ENCODE data around the gene MAEL.

DNA sequence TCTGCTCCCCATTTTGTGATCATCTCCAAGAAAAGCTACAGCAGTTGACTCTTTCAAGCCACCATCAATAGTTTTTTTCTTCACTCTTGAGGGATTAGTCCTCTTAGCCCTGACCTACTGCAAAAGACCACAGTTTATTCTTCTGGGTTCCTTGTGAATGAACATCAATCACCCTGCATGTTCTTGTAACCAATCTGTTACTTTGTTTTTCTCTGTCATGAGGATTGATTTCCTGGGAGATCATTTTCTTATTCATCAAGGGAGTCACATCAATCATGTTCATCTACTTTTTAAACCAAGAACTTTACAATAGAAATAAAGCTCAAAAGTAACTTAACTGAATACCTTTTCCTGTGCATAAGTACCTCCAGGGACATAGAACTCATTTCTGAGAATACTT is 35.6 kb upstream of the MAEL start:
- TF ChIP-seq CTCF (IDR thresholded peaks at IDR 0.05; ENCODE audit: poor library complexity, severe bottlenecking) (no peak), EP300 (conservative IDR thresholded peaks at IDR 0.05; ENCODE audit: poor library complexity, severe bottlenecking) (no peak), TAF1 (IDR thresholded peaks at IDR 0.05; ENCODE audit: low read depth) (no peak), RAD21 (conservative IDR thresholded peaks at IDR 0.05) (no peak), MXI1 (conservative IDR thresholded peaks at IDR 0.05; ENCODE audit: poor library complexity, severe bottlenecking) (no peak), POLR2AphosphoS5 (IDR thresholded peaks at IDR 0.05) (no peak), EZH2 (IDR thresholded peaks at IDR 0.05; ENCODE audit: borderline replicate concordance, insufficient read depth, low read length, poor library complexity, severe bottlenecking) (no peak)

All from neural cell (in vitro differentiated cells).